HEK293 (cell line): ENCODE measurements around the gene PLAGL2.

Source experiments
- CTCF ChIP-seq: fragments of 450-650 bp; formaldehyde crosslinking; IDR thresholded peaks from 2 replicates; pipeline ENCODE4 v1.5.1; 2016; ENCODE audit warnings: missing biosample characterization, missing genetic modification characterization
- KLF10 ChIP-seq: fragments of 450-650 bp; IDR thresholded peaks from 2 replicates; pipeline ENCODE4 v1.5.1; 2018; ENCODE audit warnings: missing biosample characterization, mild to moderate bottlenecking, missing genetic modification characterization
- KLF8 ChIP-seq: fragments of 450-650 bp; formaldehyde crosslinking; IDR thresholded peaks from 2 replicates; pipeline ENCODE4 v1.5.1; 2016; ENCODE audit warnings: missing biosample characterization, missing genetic modification characterization
- ZNF114 ChIP-seq: fragments of 450-650 bp; formaldehyde crosslinking; IDR thresholded peaks from 2 replicates; pipeline ENCODE4 v1.5.0; 2017; ENCODE audit warnings: missing biosample characterization, missing genetic modification characterization

DNA sequence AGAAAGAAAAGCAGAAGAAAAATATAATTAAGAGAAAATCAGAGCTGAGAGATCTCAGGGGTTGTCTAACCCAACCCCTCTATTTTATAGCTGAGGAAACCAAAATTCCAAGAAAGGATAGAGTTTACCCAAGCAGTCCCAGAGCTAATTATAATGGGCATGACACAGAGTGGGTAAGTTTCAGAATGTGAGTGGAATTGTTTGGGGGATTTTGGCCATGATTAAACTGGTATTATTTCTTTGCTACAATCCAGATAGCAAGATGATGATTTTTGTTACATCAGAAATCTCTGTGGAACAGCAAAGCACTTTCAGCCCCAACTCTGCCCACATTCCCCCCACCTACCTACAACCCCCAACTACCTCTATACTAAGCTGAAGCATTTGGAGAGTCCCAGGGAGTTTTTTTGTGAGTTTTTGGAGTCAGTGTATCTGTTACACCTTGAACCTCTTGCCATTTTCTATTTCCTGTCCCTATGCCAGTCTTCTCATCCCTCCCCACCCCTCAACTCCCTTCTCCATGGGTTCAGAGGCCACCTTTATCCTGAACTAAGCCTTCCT is 24.9 kb upstream of the PLAGL2 start:
- TF ChIP-seq CTCF (tag by site-specific recombination): no peak
- no peak for TF ChIP-seq ZNF114 (tag by site-specific recombination)
- TF ChIP-seq KLF10 (tag by site-specific recombination): no peak
- TF ChIP-seq KLF8 (tag by site-specific recombination): no peak
